ENCODE measurements around the gene TBXAS1.

DNA sequence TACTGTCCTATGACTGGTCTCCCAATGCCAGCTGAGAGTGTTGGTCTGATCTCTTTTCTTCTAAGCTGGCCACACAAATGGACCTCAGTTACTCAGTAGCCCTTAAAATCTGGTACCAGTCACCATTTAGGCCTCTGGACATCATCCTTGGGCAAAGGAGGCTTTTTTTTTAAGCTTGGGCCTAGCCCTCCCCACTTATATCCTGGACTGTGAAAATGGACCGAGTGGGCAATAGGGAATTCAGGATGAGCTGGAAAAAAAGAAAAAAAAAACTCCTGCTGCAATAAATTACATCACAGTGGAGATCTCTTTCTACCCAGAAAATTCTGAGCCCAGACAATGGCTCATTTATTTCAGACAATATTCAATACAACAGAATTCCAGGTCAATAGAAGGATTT lies 165.3 kb downstream of the TBXAS1 start:
- no peak for TF ChIP-seq FOS (IDR thresholded peaks at IDR 0.05; ENCODE audit: borderline replicate concordance, insufficient read depth, low read length)
- TF ChIP-seq POLR2A (IDR thresholded peaks at IDR 0.05; ENCODE audit: low read depth, low read length), result no peak
- no peak for TF ChIP-seq EZH2 (IDR thresholded peaks at IDR 0.05; ENCODE audit: borderline replicate concordance, low read depth, low read length, severe bottlenecking)
- TF ChIP-seq, protein P1, sequence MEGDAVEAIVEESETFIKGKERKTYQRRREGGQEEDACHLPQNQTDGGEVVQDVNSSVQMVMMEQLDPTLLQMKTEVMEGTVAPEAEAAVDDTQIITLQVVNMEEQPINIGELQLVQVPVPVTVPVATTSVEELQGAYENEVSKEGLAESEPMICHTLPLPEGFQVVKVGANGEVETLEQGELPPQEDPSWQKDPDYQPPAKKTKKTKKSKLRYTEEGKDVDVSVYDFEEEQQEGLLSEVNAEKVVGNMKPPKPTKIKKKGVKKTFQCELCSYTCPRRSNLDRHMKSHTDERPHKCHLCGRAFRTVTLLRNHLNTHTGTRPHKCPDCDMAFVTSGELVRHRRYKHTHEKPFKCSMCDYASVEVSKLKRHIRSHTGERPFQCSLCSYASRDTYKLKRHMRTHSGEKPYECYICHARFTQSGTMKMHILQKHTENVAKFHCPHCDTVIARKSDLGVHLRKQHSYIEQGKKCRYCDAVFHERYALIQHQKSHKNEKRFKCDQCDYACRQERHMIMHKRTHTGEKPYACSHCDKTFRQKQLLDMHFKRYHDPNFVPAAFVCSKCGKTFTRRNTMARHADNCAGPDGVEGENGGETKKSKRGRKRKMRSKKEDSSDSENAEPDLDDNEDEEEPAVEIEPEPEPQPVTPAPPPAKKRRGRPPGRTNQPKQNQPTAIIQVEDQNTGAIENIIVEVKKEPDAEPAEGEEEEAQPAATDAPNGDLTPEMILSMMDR (IDR thresholded peaks at IDR 0.05; ENCODE audit: extremely low read depth in 1 of 2, insufficient read depth in 1 of 2, low read depth in 1 of 2, low read length in 2 of 2), result no peak
- no peak for TF ChIP-seq POLR2AphosphoS5 (IDR thresholded peaks at IDR 0.05; ENCODE audit: insufficient read depth, low read depth, low read length)
